ENCODE measurements around the gene NDST1. TPM values are rescaled to one million over a fixed set of nuclear protein-coding genes. Genes with fewer than 3 reads are reported as not detected.

NDST1 gene
- total RNA-seq, 1 donor from 2014 or later, result 101 TPM

DNA sequence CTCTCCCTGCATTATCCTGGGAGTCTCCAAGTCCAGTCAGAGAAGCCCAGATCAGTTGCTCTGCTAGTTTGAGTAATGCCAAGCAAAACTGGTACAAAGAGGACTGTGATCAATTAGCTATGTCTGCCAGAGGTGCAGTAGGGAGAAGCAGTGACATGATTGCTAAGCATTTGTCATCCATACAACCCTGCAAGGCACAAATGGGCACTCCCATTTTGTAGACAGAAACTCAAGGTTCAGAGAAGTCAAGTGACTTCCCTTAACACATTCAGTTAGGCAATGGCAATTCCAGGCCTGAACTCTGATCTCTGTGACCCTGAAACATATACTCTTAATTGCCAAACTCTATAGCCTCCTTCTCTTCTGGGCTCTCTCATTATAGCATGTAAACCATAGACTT is 34.0 kb downstream of the NDST1 start:
- H3K4me3 Mint-ChIP-seq, result no peak overlapping the region
- H3K4me1 Mint-ChIP-seq (ENCODE audit: unreplicated experiment), result no peaks in the 10 kb centered on the region

DNA sequence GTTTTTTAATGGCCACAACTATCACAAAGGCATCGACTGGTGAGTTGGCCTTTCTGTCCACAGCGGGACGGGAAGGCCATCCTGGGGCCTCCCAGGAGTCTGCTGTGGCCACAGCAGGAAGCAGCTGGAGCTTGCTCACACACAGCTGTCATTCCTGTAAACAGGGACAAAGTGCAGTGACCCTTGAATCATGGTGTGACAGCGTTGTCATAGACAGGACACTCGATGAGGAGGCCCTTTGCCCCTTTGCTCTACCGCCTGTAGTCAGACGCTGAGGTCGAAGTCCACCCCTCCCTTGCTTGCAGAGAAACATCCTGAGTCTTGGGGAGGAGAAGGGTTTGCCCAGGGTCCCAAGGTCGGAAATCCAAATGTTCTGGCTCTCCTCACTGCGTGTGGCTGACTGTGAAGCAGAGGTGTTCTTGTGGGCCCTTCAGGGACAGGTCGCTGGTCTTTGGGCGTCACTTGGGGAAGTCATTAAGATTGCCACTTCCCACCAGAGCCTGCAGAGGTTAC is 35.1 kb downstream of the NDST1 start:
- Mint-ChIP-seq H3K36me3 (peaks cover 7% of the 10 kb centered on the region), H3K9me3 (no peaks in the 10 kb centered on the region), H3K4me1 (ENCODE audit: unreplicated experiment) (no peaks in the 10 kb centered on the region), H3K27ac (peak overlapping the region; percentile 87), H3K27me3 (no peaks in the 10 kb centered on the region), H3K4me3 (no peak overlapping the region)
- no peak for DNase-seq (ENCODE audit: extremely low spot score, unreplicated experiment)
- TF ChIP-seq, protein P1, sequence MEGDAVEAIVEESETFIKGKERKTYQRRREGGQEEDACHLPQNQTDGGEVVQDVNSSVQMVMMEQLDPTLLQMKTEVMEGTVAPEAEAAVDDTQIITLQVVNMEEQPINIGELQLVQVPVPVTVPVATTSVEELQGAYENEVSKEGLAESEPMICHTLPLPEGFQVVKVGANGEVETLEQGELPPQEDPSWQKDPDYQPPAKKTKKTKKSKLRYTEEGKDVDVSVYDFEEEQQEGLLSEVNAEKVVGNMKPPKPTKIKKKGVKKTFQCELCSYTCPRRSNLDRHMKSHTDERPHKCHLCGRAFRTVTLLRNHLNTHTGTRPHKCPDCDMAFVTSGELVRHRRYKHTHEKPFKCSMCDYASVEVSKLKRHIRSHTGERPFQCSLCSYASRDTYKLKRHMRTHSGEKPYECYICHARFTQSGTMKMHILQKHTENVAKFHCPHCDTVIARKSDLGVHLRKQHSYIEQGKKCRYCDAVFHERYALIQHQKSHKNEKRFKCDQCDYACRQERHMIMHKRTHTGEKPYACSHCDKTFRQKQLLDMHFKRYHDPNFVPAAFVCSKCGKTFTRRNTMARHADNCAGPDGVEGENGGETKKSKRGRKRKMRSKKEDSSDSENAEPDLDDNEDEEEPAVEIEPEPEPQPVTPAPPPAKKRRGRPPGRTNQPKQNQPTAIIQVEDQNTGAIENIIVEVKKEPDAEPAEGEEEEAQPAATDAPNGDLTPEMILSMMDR (conservative IDR thresholded peaks at IDR 0.05), result no peak

More for the DNA sequence above, 34.0 kb downstream of the NDST1 start:
- TF ChIP-seq, protein P1 (conservative IDR thresholded peaks at IDR 0.05), result no peak
- H3K36me3 Mint-ChIP-seq, result peaks cover 9% of the 10 kb centered on the region
- peak overlapping the region; percentile 86 for H3K27ac Mint-ChIP-seq
- H3K27me3 Mint-ChIP-seq, result no peaks in the 10 kb centered on the region
- H3K9me3 Mint-ChIP-seq, result no peaks in the 10 kb centered on the region
- DNase-seq (ENCODE audit: extremely low spot score, unreplicated experiment), result no peak

DNA sequence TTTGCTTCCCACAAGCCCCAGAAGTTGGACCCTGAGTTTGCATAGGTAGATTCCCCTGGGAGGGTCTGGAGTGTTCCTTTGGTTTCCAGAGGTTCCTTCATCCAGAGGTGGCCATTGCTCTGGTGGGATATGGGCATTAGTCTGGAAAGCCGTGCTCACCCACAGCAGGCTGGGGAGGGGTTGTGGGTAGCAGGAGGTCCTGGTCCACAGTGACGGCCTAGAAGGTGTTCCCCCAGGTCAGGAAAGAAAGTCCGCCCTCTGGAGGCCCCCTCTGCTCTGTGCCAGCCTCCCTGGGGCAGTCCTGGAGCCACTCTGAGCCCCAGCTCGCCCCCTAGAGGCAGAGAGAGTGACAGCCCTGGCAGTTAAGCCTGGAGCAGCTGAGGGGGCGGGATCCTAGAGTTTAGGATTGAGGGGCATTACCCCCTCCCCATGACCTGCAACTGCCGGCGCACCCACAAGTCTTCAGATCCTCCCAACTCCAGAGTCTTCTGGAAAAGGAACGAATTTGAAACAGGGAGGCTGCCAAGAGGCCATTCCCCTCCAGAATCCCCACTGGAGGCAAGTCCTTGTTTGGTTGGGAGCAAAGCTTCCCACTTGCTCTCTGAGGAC is 36.8 kb downstream of the NDST1 start:
- Mint-ChIP-seq H3K36me3 (peaks cover 7% of the 10 kb centered on the region), H3K27me3 (no peaks in the 10 kb centered on the region), H3K4me1 (ENCODE audit: unreplicated experiment) (no peaks in the 10 kb centered on the region), H3K4me3 (no peak overlapping the region), H3K9me3 (no peaks in the 10 kb centered on the region), H3K27ac (no peak overlapping the region)
- TF ChIP-seq, protein P1 (conservative IDR thresholded peaks at IDR 0.05), result peak; percentile 84
- DNase-seq (ENCODE audit: extremely low spot score, unreplicated experiment), result no peak

DNA sequence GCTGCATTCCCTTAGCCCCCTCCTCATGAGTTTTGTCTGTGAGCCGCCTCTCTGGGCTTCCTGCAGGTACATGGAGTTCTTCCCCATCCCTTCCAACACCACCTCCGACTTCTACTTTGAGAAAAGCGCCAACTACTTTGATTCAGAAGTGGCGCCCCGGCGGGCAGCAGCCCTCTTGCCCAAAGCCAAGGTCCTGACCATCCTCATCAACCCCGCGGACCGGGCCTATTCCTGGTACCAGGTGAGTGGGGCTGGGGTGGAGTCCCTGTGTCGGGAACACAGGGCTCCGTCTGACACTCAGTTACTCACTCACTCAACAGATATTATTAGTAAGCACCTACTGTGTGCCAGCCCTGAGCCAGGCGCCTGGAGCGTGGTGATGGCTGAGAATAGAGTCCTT is 37.3 kb downstream of the NDST1 start:
- Mint-ChIP-seq H3K9me3 (no peaks in the 10 kb centered on the region), H3K27ac (no peak overlapping the region), H3K36me3 (peaks cover 6% of the 10 kb centered on the region), H3K4me1 (ENCODE audit: unreplicated experiment) (no peaks in the 10 kb centered on the region), H3K4me3 (no peak overlapping the region), H3K27me3 (no peaks in the 10 kb centered on the region)
- TF ChIP-seq, protein P1 (conservative IDR thresholded peaks at IDR 0.05), result no peak
- no peak for DNase-seq (ENCODE audit: extremely low spot score, unreplicated experiment)

DNA sequence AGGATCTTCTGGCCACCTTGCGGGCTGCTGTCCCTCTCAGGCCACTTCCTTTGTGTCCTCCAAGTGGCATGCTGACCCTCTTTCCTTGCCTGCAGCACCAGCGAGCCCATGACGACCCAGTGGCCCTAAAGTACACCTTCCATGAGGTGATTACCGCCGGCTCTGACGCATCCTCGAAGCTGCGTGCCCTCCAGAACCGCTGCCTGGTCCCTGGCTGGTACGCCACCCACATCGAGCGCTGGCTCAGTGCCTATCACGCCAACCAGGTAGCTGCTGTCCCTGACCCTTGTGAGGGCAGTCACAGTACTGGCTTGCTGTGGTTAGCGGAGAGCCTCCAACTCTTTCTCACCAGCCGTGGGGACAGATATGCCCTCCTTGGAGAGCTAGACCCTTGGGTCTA is 40.2 kb downstream of the NDST1 start:
- DNase-seq (ENCODE audit: extremely low spot score, unreplicated experiment), result no peak
- TF ChIP-seq, protein P1 (conservative IDR thresholded peaks at IDR 0.05), result no peak
- no peak overlapping the region for H3K4me3 Mint-ChIP-seq
- H3K4me1 Mint-ChIP-seq (ENCODE audit: unreplicated experiment), result no peaks in the 10 kb centered on the region
- no peaks in the 10 kb centered on the region for H3K27me3 Mint-ChIP-seq
- no peak overlapping the region for H3K27ac Mint-ChIP-seq
- H3K9me3 Mint-ChIP-seq, result no peaks in the 10 kb centered on the region
- H3K36me3 Mint-ChIP-seq, result peaks cover 19% of the 10 kb centered on the region

Data from type B pancreatic cell (in vitro differentiated cells).